GM18909 (cell line): ENCODE measurements around the gene PACC1.
"Not testable (repeated sequence)": the region's sequence is repeated elsewhere in the genome, so short reads cannot be mapped to it uniquely, and the experiment has no call there.

Experiments
- ATAC-seq: cut with Tn5 transposase; IDR thresholded peaks from one replicate; pipeline ENCODE4 v1.9.1; 2021; ENCODE audit warnings: mild to moderate bottlenecking; ENCODE audit not compliant: unreplicated experiment, poor library complexity

Gene PACC1

DNA sequence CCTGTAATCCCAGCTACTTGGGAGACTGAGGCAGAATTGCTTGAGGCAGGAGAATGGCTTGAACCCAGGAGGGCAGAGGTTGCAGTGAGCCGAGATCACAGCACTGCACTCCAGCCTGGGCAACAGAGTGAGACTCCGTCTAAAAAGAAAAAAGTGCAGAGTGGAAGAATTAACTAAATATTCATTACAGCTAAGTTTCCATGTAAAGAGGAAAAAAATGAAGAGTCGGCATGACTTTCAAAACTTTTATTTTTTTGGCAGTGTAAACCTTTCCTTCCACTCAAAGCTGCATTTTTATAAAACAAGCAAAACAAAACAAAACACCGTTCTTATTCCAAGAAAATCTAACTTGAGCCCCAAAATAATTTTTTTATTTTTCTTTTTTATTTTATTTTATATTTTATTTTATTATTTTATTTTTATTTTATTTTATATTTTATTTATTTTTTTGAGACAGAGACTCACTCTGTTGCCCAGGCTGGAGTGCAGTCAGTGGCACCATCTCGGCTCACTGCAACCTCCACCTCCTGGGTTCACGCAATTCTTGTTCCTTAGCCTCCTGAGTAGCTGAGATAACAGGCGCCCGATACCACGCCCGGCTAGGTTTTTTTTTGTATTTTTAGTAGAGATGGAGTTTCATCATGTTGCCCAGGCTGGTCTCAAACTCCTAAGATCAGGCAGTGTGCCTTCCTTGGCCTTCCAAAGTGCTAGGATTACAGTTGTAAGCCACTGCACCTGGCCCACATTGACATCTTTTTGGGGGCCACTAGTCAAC lies 62.9 kb downstream of the PACC1 start:
- ATAC-seq, result no peak

DNA sequence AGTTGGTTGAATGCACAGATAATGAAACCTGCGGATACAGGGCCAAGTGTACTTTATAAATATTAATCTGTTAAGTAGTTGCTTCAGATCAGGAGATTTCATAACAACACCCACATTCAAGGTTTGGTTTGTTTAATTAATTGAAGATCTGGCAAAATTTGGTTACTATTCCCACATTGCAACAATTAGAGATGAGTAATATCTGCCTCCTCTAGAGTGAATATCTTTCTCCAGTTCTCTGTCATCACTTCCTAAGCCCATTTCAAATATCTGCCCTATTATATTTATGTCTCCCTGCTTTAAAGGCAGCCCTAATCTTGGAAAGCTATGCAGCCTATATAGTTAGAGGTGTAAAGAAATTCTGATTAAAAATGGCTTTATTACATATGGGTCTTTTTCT lies 68.1 kb downstream of the PACC1 start:
- ATAC-seq, result no peak

DNA sequence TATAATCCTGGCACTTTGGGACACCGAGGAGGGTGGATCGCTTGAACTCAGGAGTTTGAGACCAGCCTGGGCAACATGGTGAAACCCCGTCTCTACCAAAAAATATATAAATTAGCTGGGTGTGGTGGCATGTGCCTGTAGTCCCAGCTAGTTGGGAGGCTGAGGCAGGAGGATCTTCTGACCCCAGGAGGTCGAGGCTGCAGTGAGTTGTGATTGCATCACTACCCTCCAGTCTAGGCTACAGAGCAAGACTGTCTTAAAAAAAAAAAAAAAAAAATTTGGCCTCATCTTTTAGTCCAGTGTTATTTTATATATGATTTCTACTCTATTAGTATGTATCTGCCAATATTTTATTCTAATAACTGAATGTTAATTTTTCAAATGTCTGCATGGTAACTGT lies 69.8 kb downstream of the PACC1 start:
- ATAC-seq, result no peak

DNA sequence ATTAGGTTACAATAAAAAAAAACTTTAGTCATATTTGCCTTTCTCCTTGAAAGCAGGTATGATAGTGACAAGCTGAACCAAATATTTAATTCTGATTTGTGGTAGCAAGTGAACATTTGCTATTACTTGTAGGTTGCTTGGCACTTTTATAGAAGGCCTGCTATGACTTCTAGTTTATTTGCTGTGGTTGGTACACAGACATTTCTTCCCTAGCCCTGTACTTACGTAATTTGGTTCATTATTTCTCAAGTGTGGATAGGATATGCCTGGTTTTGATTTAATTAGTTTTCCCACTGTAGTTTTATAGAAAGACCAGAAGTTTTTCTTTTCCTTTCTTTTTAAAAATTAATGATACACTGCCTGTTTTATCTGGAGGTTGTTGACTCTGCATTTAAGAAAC lies 73.6 kb downstream of the PACC1 start:
- no peak for ATAC-seq

DNA sequence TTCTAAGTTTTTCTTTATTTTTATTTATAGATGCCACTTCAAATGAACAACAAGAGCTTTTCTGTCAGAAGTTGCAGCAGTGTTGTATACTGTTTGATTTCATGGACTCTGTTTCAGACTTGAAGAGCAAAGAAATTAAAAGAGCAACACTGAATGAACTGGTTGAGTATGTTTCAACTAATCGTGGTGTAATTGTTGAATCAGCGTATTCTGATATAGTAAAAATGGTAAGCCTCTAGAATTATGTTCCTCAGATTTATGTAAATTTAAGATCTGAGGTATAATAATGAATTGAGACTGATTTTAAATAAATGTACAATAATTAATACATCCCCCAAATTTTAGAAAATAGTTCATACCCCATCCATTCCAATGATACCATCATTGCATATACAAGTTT lies 85.6 kb downstream of the PACC1 start:
- no peak for ATAC-seq

DNA sequence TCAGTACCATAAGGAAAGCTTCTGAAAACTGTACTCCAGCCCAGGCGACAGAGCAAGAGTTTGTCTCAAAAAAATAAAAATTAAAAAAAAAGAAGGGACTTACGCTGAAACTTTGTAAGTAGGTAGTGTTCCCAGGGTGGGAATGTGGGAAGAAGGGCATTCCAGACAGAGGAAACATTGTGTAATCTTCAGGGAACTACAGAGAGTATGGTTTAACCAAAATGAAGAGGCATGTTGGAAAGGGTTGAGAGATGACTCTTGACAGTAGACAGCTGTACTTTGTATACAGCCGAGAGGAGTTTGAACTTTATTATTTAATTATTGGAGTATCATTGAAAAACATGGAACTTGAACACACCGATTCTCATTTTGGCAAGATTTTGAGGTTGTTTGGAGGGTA lies 86.4 kb downstream of the PACC1 start:
- no peak for ATAC-seq

DNA sequence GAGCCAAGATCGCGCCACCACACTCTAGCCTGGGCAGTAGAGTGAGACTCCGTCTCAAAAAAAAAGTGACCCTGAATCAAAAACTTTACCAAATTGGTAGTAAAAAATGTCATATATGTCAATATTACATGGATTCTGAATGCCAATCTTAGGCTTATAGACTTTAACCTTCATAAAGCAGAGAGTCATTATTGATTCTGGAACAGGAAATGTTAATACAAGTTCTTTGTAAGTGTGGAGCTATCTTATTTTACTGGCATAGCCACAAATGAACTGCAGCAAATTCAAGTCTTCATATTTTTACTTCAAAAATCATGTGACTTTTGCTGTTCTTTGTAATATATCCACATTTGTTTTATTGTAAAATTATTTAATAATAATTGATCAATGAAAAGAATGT lies 88.1 kb downstream of the PACC1 start:
- no peak for ATAC-seq

DNA sequence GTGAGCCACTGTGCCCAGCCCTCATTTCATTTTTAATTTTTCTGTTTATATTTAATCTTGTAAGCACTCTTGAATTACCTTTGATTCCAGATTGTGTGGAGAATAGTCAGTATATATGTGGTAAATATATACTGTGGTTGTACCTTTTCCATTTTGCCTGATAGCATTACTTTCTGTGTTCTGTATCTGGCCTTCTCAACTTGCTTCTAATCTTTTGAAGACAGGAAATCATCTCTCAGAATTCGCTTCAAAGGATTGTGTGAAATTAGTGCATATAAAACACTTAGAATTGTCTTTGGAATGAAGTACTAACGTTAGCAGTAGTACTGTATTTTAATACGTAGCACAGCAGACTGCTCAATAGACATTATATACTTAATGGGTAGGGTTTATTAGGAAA lies 91.6 kb downstream of the PACC1 start:
- no peak for ATAC-seq

DNA sequence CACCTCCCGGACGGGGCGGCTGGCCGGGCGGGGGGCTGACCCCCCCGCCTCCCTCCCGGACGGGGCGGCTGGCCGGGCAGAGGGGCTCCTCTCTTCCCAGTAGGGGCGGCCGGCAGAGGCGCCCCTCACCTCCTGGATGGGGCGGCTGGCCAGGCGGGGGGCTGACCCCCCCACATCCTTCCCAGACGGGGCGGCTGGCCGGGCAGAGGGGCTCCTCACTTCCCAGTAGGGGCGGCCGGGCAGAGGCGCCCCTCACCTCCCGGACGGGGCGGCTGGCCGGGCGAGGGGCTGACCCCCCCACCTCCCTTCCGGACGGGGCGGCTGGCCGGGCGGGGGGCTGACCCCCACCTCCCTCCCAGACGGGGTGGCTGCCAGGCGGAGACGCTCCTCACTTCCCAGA lies 93.7 kb downstream of the PACC1 start:
- ATAC-seq, result not testable (repeated sequence)

DNA sequence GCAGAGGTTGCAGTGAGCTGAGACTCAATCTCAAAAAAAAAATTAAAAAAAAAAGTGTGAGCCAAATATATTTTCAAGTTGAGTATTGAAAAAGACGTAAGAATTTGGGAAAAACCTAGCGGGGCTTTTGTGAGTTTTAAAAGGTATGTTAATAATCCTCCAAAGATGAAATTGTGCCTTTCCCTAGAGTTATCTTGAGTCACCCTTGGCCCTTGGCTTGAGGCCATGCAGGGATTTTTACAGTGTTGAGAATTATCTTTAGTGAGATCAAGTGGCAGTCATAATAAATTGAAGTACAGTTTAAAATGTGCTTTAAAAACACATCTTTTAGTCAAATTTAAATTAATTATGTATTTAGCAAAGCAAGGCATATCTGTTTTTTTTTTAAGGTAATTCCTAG lies 96.8 kb downstream of the PACC1 start:
- ATAC-seq, result no peak

DNA sequence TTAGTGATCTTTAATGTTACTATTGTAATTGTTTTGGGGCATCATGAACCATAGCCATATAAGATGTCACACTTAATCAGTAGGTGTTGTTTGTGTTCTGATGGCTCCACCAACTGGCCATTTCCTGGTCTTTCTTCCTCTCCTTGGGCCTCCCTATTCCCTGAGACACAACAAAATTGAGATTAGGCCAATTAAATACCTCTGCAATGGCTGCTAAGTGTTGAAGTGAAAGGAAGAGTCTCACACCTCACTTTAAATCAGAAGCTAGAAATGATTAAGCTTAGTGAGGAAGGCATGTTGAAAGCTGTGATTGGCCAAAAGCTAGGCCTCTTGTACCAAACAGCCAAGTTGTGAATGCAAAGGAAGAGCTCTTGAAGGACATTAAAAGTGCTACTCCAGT lies 98.8 kb downstream of the PACC1 start:
- no peak for ATAC-seq

DNA sequence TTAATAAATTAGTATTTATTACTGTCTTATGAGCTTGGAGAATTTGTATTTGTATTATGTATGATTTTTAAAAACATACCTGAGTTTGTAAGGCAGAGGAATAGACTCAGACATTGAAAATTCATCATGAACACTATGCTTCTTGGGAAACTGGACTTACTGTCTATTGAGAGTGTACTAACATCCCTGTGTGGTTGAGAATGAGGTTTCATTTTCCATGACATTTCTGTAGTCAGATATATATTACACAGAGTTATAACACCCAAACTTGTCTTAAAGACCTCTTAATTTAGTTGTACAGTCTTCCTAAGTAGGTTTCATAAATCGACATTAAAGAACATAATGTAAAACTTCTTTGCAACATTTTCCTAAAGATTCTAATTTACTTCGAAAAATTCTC lies 99.5 kb downstream of the PACC1 start:
- ATAC-seq, result no peak
